ENCODE results near the gene DNMT1. TPM values are rescaled to one million over a fixed set of nuclear protein-coding genes. Genes with fewer than 3 reads are reported as not detected.

Gene DNMT1
- total RNA-seq, 1 experiment from 2014 or later: 259 TPM

GRCh38 chr19:10089801-10090375, 104.9 kb downstream of the DNMT1 start:
- Histone ChIP-seq H3K4me3 (ENCODE audit: low read length) (no peak overlapping the region), H3K27ac (ENCODE audit: low read length) (no peak overlapping the region), H2AFZ (ENCODE audit: low read length) (no peak overlapping the region), H3K4me1 (ENCODE audit: insufficient read depth, low read length) (peaks cover 4% of the 10 kb centered on the region; the same call in 1 of the 2 replicates), H3K27me3 (ENCODE audit: low read length) (no peaks in the 10 kb centered on the region), H3K9me2 (replicated peaks; ENCODE audit: low read length) (no peaks in the 10 kb centered on the region), H3K9ac (ENCODE audit: low read length) (no peak overlapping the region), H3K79me2 (ENCODE audit: low read length) (no peaks in the 10 kb centered on the region), H3K4me2 (ENCODE audit: low read length) (no peak overlapping the region), H4K20me1 (ENCODE audit: low read length) (no peaks in the 10 kb centered on the region), H3K9me3 (ENCODE audit: low read length) (no peaks in the 10 kb centered on the region), H3K36me3 (ENCODE audit: low read depth, low read length) (no peaks in the 10 kb centered on the region), H3F3A (ENCODE audit: low read length, unreplicated experiment) (no peaks in the 10 kb centered on the region)
- DNase-seq: no peak
- no peak for ATAC-seq
- no TSS peak for BruUV-seq (replicated peaks)
- CTCF ChIA-PET: no interaction called here
- POLR2A ChIA-PET (ENCODE audit: unreplicated experiment): no interaction called here
- TF ChIP-seq EZH2phosphoT487 (IDR thresholded peaks at IDR 0.05; ENCODE audit: borderline replicate concordance, low read length) (no peak), CTCF (conservative IDR thresholded peaks at IDR 0.05; ENCODE audit: low read depth, low read length) (no peak), EZH2 (IDR thresholded peaks at IDR 0.05; ENCODE audit: low read length, unreplicated experiment) (no peak)
- intact Hi-C loops (cut with micrococcal nuclease): no loop called here

- no peak for ATAC-seq
- Histone ChIP-seq H3K9me3 (ENCODE audit: low read length) (no peaks in the 10 kb centered on the region), H3K27ac (ENCODE audit: low read length) (no peak overlapping the region), H3K9me2 (replicated peaks; ENCODE audit: low read length) (no peaks in the 10 kb centered on the region), H3K27me3 (ENCODE audit: low read length) (no peaks in the 10 kb centered on the region), H3K4me2 (ENCODE audit: low read length) (no peak overlapping the region), H4K20me1 (ENCODE audit: low read length) (no peaks in the 10 kb centered on the region), H3K79me2 (ENCODE audit: low read length) (no peaks in the 10 kb centered on the region), H3K9ac (ENCODE audit: low read length) (no peak overlapping the region), H3K4me1 (ENCODE audit: insufficient read depth, low read length) (peaks cover 4% of the 10 kb centered on the region; the same call in 1 of the 2 replicates), H2AFZ (ENCODE audit: low read length) (no peak overlapping the region), H3K36me3 (ENCODE audit: low read depth, low read length) (no peaks in the 10 kb centered on the region), H3F3A (ENCODE audit: low read length, unreplicated experiment) (no peaks in the 10 kb centered on the region), H3K4me3 (ENCODE audit: low read length) (no peak overlapping the region)
- intact Hi-C loops (cut with micrococcal nuclease): no loop called here
- CTCF ChIA-PET: no interaction called here
- POLR2A ChIA-PET (ENCODE audit: unreplicated experiment): interaction anchor here (0.7 kb wide), 1 partner anchor 35 kb away, joined by 4 read pairs; no protein-coding TSS in a partner anchor
- no peak for TF ChIP-seq EZH2phosphoT487 (IDR thresholded peaks at IDR 0.05; ENCODE audit: borderline replicate concordance, low read length)
- TF ChIP-seq CTCF (conservative IDR thresholded peaks at IDR 0.05; ENCODE audit: low read depth, low read length): no peak
- no peak for TF ChIP-seq EZH2 (IDR thresholded peaks at IDR 0.05; ENCODE audit: low read length, unreplicated experiment)
- BruUV-seq (replicated peaks): no TSS peak
- DNase-seq: no peak
Observed at GRCh38 chr19:10088949-10089554, 105.7 kb downstream of the DNMT1 start.

Data from PC-3 (cell line).